ENCODE data around the gene RGS2.

Gene RGS2

GRCh38 chr1:192832492-192832891, 23.7 kb downstream of the RGS2 start:
- no peak for DNase-seq

DNA sequence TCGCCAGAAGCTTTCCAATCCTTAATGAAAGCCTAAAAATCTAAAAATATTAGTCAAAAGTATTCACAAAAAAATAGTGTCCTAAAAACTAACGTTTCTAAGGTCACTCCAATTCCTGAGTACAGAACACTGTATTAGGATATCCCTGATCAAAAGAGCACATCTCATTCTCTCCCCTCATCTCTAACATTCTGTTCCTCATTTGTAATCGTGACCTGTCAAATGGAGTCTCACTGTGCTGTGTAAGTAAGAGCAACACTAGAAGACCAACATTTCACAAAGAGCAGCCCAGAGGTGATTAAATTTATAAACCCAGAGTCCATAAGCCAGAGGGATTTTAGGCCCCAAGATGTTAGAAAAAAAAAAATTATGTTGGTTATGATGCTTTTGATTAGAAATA, 26.3 kb downstream of the RGS2 start:
- no peak for DNase-seq

GRCh38 chr1:192839162-192840066, 30.6 kb downstream of the RGS2 start:
- DNase-seq = no peak

- DNase-seq = no peak
Observed at GRCh38 chr1:192844360-192844759, 35.5 kb downstream of the RGS2 start.

DNA sequence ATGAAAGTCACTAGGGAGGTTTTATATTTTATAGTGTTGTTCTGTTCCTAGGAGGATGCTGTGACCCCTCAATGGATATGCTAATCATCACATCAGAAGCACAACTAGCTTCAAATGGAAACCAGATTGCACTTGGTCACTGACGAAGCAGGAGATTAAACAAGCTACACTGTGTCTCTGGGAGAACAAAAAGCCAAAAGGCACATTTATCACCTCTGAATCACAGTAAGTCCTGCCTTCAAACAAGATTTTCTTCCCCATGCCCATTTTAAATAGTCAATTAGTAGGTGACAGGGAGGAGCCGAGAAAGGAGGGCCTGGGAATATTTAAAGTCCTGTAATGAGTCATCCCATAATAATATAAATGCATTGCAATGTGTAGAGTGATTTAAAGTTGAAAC, 38.1 kb downstream of the RGS2 start:
- DNase-seq = no peak

GRCh38 chr1:192849011-192849410, 40.2 kb downstream of the RGS2 start:
- DNase-seq = no peak

DNA sequence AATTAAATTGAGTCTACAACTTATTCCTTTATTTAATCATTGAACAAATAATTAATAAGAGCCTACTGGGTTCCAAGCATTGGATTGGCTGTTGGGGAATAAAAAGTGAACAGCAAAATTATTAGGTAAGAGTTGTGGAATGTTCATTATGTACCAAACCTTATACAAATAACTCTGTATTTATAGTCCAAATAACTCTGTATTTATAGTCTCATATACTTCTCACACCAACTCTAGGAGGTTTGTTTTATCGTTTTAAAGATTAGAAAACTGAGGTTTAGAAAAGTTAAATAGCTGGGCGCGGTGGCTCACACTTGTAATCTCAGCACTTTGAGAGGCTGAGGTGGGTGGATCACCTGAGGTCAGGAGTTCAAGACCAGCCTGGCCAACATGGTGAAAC, 40.6 kb downstream of the RGS2 start:
- no peak for DNase-seq

- no peak for DNase-seq
Observed at GRCh38 chr1:192852001-192852947, 43.4 kb downstream of the RGS2 start.

DNA sequence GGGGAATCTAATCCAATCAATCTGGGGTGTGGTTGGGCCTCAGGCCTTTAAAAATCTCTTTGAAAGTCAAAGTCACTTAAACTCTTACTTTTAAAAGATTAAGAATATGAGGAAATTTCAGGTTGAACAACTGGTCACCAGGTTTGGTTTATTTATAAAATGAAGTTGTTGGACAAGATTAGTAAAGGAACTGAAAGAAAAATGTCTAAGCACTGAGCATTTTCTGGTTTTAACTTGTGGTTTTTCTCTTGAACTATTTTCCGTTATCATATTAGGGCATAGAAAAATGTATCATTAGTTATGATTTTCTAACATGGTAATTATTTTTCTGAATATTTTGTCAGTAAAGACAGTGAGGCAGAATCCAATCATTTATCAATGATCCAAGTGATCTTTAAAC, 49.6 kb downstream of the RGS2 start:
- DNase-seq = no peak

DNA sequence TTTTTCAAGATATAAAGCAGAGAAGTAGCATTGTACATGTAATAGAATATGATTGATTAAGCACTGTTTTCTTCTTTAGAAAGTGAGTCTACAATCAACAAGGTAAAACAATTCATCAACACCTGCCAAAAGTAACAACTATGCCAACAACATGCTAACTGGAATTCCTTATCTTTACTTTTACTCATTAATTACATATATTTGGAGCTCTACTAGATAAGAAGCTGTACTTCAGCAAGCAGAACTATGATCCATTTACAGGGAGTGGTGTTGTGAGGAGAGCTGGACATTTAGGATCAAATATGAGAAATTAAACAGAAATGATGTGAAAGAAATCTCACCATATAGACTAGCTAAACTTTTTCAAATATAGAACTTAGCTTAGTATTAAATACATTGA, 51.0 kb downstream of the RGS2 start:
- DNase-seq = no peak

DNA sequence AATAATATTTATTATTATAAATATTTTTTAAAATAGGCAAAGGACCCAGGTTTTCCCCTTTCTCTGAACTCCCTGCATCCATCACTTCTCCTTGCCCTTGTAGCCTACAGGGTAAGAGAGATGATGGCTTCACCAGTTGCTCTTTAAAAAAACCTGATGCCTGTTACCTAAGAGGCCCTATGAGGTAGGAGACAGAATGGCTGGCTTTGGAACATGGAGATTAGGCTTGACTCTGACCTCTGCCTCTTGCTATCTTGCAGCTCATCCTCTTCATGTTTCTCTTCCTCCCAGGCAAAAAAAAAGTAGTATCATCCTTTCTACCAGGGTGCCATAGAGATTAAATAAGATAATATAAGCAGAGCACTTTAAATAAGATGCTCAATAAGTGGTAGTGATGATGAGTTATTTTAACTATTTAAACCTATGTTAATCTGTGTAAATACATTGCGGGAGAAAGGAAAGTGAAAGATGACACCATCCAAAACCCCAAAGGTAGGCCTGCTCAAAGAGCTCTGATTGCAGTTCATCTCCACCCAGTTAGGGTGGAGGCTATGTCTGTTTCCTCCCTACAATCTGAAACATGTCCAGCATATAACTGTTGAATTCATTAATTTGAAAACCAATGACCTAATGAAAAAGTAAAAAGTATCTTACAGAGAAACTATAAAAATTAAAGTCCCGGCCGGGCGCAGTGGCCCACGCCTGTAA, 51.8 kb downstream of the RGS2 start:
- no peak for DNase-seq

DNA sequence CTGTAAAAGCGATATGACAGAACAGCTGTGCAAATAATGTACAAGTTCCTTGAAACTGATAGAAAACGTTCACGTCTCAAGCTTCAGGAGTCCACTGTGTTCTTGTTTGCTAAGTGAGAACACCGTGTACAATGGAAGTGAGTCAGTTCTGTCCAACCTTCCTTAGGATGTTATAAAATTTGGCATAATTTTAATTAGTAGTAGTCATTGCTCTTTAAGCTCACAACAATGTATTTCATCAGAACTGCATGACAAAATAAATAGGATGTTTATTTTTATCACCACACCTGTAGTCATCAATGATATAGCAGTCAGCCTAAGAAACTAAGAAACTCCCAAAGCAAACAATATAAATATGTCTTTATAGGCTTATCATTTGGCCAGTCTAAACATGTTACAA, 53.0 kb downstream of the RGS2 start:
- no peak for DNase-seq
